Ishikawa (cell line): ENCODE data around the gene AZIN2.

Experiments used
- EP300 ChIP-seq: IDR thresholded peaks from 2 replicates; pipeline ENCODE4 v1.6.1; 2012; ENCODE audit warnings: borderline replicate concordance
- FOXM1 ChIP-seq: IDR thresholded peaks from 2 replicates; pipeline ENCODE4 v1.6.1; 2012; ENCODE audit warnings: low read depth, borderline replicate concordance
- TAF1 ChIP-seq: IDR thresholded peaks from 2 replicates; pipeline ENCODE4 v1.6.1; 2012; ENCODE audit warnings: low read depth, mild to moderate bottlenecking
- TCF12 ChIP-seq: IDR thresholded peaks from 2 replicates; pipeline ENCODE4 v1.6.1; 2012; ENCODE audit warnings: low read depth
- YY1 ChIP-seq: IDR thresholded peaks from 2 replicates; pipeline ENCODE4 v1.6.1; 2012; ENCODE audit warnings: low read depth
- TF ChIP-seq, protein P1 (sequence below): IDR thresholded peaks from 2 replicates; pipeline ENCODE4 v1.6.1; 2012
- TF ChIP-seq, protein P2 (sequence below): IDR thresholded peaks from 2 replicates; pipeline ENCODE4 v1.6.1; 2012; ENCODE audit warnings: low read depth, mild to moderate bottlenecking

DNA sequence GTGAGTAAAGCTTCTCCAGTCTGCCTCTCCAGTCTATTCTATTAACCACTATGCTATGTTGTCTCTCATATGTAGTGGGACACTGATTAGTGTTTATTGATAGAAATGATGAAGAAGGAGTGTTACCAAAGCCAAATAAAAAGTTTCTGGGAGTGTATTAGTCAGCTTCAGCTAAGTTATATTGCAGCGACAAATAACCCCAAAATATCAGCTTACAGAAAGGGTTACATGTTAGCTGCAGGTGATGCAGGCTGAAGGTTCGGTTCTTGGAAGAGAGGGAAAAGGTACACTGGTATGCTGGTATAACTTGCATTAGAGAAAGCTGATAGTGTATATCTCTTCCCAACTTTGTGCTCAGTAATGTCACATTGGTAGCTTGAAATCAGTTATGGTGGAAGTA, 33.7 kb upstream of the AZIN2 start:
- TF ChIP-seq, protein P1, sequence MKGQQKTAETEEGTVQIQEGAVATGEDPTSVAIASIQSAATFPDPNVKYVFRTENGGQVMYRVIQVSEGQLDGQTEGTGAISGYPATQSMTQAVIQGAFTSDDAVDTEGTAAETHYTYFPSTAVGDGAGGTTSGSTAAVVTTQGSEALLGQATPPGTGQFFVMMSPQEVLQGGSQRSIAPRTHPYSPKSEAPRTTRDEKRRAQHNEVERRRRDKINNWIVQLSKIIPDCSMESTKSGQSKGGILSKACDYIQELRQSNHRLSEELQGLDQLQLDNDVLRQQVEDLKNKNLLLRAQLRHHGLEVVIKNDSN: no peak
- no peak for TF ChIP-seq FOXM1
- TF ChIP-seq YY1: no peak
- TF ChIP-seq TCF12: no peak
- TF ChIP-seq EP300: no peak
- TF ChIP-seq, protein P2, sequence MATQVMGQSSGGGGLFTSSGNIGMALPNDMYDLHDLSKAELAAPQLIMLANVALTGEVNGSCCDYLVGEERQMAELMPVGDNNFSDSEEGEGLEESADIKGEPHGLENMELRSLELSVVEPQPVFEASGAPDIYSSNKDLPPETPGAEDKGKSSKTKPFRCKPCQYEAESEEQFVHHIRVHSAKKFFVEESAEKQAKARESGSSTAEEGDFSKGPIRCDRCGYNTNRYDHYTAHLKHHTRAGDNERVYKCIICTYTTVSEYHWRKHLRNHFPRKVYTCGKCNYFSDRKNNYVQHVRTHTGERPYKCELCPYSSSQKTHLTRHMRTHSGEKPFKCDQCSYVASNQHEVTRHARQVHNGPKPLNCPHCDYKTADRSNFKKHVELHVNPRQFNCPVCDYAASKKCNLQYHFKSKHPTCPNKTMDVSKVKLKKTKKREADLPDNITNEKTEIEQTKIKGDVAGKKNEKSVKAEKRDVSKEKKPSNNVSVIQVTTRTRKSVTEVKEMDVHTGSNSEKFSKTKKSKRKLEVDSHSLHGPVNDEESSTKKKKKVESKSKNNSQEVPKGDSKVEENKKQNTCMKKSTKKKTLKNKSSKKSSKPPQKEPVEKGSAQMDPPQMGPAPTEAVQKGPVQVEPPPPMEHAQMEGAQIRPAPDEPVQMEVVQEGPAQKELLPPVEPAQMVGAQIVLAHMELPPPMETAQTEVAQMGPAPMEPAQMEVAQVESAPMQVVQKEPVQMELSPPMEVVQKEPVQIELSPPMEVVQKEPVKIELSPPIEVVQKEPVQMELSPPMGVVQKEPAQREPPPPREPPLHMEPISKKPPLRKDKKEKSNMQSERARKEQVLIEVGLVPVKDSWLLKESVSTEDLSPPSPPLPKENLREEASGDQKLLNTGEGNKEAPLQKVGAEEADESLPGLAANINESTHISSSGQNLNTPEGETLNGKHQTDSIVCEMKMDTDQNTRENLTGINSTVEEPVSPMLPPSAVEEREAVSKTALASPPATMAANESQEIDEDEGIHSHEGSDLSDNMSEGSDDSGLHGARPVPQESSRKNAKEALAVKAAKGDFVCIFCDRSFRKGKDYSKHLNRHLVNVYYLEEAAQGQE: no peak
- TF ChIP-seq TAF1: no peak
